ENCODE results near the gene PARN. TPM values are rescaled to one million over a fixed set of nuclear protein-coding genes. Genes with fewer than 3 reads are reported as not detected.
"Not testable (repeated sequence)": the region's sequence is repeated elsewhere in the genome, so short reads cannot be mapped to it uniquely, and the experiment has no call there.

Gene PARN
- total RNA-seq, 1 experiment from 2014 or later, result 26.3 TPM

DNA sequence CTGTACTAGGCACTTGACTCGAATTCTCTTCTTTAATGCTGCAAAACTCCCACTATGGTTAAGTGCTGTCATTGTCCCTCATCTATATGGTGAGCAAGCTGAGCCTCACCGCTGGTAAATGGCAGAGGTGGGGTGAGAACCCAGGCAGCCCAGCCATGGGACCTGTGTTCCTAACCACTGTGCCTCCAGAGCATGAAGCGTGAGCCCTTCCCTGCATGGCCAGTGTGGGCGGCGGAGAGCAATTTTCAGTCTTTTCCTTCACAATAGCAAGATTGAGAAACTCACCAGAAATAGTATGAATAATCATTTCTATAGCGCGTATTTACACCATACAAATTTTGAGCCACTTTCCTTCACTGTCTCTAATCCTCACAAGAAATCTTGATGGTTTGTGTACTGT is 11.9 kb upstream of the PARN start:
- Histone ChIP-seq H3K36me3 (peaks cover 70% of the 10 kb centered on the region), H3K27ac (no peak overlapping the region)

GRCh38 chr16:14641206-14641605 is 11.1 kb upstream of the PARN start:
- H3K9me3 ChIP-seq (replicated peaks), result no peaks in the 10 kb centered on the region
- no peak overlapping the region for H3K27ac ChIP-seq
- no peak overlapping the region for H3K4me3 ChIP-seq
- H3K4me1 ChIP-seq (replicated peaks), result no peaks in the 10 kb centered on the region
- no peak for DNase-seq (ENCODE audit: low read depth in 1 of 2, low spot score in 2 of 2)
- no peaks in the 10 kb centered on the region for H3K27me3 ChIP-seq (replicated peaks)
- H3K36me3 ChIP-seq, result peaks cover 63% of the 10 kb centered on the region

More for the DNA sequence above, 11.9 kb upstream of the PARN start:
- Histone ChIP-seq H3K9me3 (replicated peaks) (no peaks in the 10 kb centered on the region), H3K4me1 (replicated peaks) (no peaks in the 10 kb centered on the region), H3K4me3 (no peak overlapping the region), H3K27me3 (replicated peaks) (no peaks in the 10 kb centered on the region)
- DNase-seq (ENCODE audit: low read depth in 1 of 2, low spot score in 2 of 2), result no peak

DNA sequence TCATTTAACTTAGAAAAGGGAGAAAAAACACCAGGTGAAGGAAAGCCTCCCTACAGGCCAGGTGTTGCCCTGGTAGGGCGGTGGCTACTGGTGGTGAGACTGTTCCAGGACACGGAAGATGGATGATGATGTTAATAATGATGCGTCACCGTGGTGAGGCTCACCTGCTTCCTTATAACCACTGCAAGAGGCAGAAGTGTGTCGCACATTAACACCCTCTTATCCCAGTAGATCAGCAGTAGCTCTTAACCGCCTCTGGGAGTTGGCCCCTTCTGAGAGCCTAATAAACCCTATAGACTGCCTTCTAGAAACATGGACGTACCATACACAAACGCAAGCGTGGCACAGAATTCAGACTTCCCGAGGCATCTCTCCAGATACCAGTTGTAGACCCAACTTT is 10.5 kb upstream of the PARN start:
- Histone ChIP-seq H3K9me3 (replicated peaks) (no peaks in the 10 kb centered on the region), H3K36me3 (peaks cover 56% of the 10 kb centered on the region), H3K4me3 (no peak overlapping the region), H3K27ac (no peak overlapping the region), H3K4me1 (replicated peaks) (no peaks in the 10 kb centered on the region), H3K27me3 (replicated peaks) (no peaks in the 10 kb centered on the region)
- no peak for DNase-seq (ENCODE audit: low read depth in 1 of 2, low spot score in 2 of 2)

- not testable (repeated sequence) for H3K4me1 ChIP-seq (replicated peaks); H3K27me3 ChIP-seq (replicated peaks); H3K27ac ChIP-seq; DNase-seq (ENCODE audit: low read depth in 1 of 2, low spot score in 2 of 2); H3K9me3 ChIP-seq (replicated peaks); H3K4me3 ChIP-seq
- H3K36me3 ChIP-seq, result peaks cover 55% of the 10 kb centered on the region
Observed at GRCh38 chr16:14636951-14637240, 6.8 kb upstream of the PARN start.

GRCh38 chr16:14636179-14636950 is 6.3 kb upstream of the PARN start:
- peaks cover 10% of the 10 kb centered on the region for H3K4me1 ChIP-seq (replicated peaks)
- not testable (repeated sequence) for H3K27me3 ChIP-seq (replicated peaks); H3K9me3 ChIP-seq (replicated peaks); H3K4me3 ChIP-seq; H3K27ac ChIP-seq; DNase-seq (ENCODE audit: low read depth in 1 of 2, low spot score in 2 of 2)
- H3K36me3 ChIP-seq, result peaks cover 55% of the 10 kb centered on the region

DNA sequence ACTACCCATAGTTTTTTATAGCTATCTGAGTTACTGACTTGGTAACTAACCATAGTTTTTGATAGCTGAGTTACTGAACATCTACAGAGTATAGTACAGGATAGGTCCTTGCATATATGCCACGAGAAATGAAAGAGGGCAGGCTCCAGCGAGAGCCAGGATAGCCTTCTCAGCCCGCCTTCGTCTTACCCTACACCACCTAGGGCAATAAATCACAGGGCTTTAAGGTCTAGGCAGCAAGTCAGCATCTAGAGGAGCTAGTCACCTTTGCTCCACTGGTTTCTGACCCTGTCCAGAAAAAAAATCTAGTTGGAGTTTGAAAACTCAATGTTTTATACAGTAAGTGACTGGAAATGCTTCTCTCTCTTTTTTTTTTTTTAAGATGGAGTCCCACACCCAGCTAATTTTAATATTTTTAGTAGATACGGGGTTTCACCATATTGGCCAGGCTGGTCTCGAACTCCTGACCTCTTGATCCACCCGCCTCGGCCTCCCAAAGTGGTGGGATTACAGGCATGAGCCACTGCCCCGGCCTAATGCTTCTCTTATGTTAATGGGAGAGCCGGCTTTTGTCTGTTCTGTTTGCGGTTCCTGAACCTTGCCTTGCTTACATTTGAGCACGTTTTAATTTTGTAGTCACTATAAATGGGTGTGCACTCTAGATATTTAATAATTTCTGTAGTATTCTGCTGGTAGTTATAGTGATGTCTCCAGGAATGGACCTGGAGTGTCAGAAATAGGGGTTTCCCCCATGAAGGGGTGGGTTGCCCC is 5.5 kb upstream of the PARN start:
- peaks cover 11% of the 10 kb centered on the region for H3K4me1 ChIP-seq (replicated peaks)
- no peak for DNase-seq (ENCODE audit: low read depth in 1 of 2, low spot score in 2 of 2)
- H3K27ac ChIP-seq, result no peak overlapping the region
- no peak overlapping the region for H3K4me3 ChIP-seq
- peaks cover 52% of the 10 kb centered on the region for H3K36me3 ChIP-seq
- H3K27me3 ChIP-seq (replicated peaks), result no peaks in the 10 kb centered on the region
- no peaks in the 10 kb centered on the region for H3K9me3 ChIP-seq (replicated peaks)

GRCh38 chr16:14634389-14634725 is 4.3 kb upstream of the PARN start:
- Histone ChIP-seq H3K36me3 (peaks cover 43% of the 10 kb centered on the region), H3K27ac (no peak overlapping the region), H3K9me3 (replicated peaks) (no peaks in the 10 kb centered on the region), H3K4me3 (peak overlapping the region; percentile 91), H3K27me3 (replicated peaks) (no peaks in the 10 kb centered on the region), H3K4me1 (replicated peaks) (peaks cover 15% of the 10 kb centered on the region)
- DNase-seq (ENCODE audit: low read depth in 1 of 2, low spot score in 2 of 2), result no peak

- peak within 1 kb of the TSS; percentile 83 for H3K27ac ChIP-seq
- no peaks in the 10 kb centered on the region for H3K27me3 ChIP-seq (replicated peaks)
- peak; percentile 99 for DNase-seq (ENCODE audit: low read depth in 1 of 2, low spot score in 2 of 2)
- H3K9me3 ChIP-seq (replicated peaks), result no peaks in the 10 kb centered on the region
- H3K4me3 ChIP-seq, result peak within 1 kb of the TSS; percentile 91
- peaks cover 21% of the 10 kb centered on the region for H3K4me1 ChIP-seq (replicated peaks)
- H3K36me3 ChIP-seq, result peaks cover 42% of the 10 kb centered on the region
Observed at GRCh38 chr16:14632693-14633569, 2.9 kb upstream of the PARN start, which contains the start of gene BFAR. Gene BFAR (plus strand): TSS chr16:14632951. CDS start chr16:14644347, 11,396 bp downstream.

DNA sequence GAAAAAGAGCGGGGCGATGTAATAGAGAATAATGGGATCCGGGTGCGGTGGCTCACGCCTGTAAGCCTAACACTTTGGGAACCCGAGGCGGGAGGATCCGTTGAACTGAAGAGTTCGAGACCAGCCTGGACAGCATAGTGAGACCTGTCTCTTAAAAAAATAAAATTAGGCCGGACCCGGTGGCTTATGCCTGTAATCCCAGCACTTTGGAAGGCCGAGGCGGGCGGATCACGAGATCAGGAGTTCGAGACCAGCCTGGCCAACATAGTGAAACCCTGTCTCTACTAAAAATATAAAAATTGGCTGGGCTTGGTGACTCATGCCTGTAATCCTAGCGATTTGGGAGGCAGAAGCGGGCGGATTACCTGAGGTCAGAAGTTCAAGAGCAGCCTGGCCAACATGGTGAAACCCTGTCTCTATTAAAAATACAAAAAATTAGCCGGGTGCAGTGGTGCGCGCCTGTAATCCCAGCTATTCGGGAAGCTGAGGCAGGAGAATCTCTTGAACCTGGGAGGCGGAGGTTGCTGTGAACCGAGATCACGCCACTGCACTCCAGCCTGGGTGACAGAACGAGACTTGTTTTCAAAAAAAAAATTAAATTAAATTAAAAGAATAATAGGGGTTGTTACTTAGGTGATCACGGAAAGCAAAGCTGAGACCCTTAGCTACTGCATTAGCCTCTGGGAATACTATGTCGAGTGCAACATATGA is 715 bp upstream of the PARN start:
- Histone ChIP-seq H3K27ac (peak overlapping the region; percentile 85), H3K36me3 (peaks cover 50% of the 10 kb centered on the region), H3K4me1 (replicated peaks) (peaks cover 21% of the 10 kb centered on the region), H3K4me3 (peak overlapping the region; percentile 75)
- DNase-seq (ENCODE audit: low read depth in 1 of 2, low spot score in 2 of 2); H3K9me3 ChIP-seq (replicated peaks); H3K27me3 ChIP-seq (replicated peaks): not testable (repeated sequence)

GRCh38 chr16:14629612-14629918 is 495 bp downstream of the PARN start:
- DNase-seq (ENCODE audit: low read depth in 1 of 2, low spot score in 2 of 2), result peak in 1 of 2 experiments; percentile 49
- Histone ChIP-seq H3K27ac (peak overlapping the region; percentile 85), H3K4me3 (peak overlapping the region; percentile 75), H3K9me3 (replicated peaks) (no peaks in the 10 kb centered on the region), H3K36me3 (peaks cover 48% of the 10 kb centered on the region), H3K27me3 (replicated peaks) (no peaks in the 10 kb centered on the region), H3K4me1 (replicated peaks) (peaks cover 21% of the 10 kb centered on the region)

DNA sequence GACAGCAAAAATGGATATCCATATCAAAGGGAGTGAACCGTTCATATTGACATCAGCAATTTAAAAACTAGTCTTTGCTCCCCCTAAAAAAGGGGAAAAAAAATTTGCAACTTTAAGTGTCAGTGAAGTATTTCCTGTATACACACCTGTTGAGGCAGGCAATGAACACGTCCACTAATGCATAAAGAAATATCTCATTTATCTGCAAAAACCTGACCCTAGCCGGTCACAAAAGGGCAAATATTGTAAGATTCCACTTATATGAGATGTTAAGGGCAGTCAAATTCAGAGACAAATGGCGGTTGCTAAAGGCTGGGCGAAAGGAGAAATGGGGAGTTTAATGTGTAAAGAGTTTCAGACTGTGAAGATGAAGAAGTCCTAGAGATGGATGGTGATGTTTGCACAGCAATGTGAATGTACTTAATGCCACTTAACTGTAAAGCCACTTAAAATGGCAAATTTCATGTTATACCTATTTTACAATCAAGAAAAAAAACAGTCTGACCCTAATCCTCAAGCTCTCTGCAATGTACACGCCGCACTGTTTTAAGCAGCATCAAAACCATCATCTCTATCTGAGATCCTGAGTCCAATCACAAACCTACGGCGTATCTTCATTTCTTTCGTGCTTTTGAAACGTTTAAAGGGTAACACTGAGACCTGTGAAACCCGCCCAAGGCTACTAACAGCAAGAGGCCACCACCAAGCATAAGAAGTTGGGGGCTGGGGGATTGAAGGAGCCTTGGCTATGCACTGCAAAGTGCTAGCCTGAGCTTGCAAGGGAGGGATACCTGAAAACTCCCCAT is 1.1 kb downstream of the PARN start:
- H3K4me3 ChIP-seq, result peak overlapping the region; percentile 75
- peaks cover 48% of the 10 kb centered on the region for H3K36me3 ChIP-seq
- H3K27me3 ChIP-seq (replicated peaks), result no peaks in the 10 kb centered on the region
- H3K9me3 ChIP-seq (replicated peaks), result no peaks in the 10 kb centered on the region
- H3K4me1 ChIP-seq (replicated peaks), result peaks cover 17% of the 10 kb centered on the region
- H3K27ac ChIP-seq, result peak overlapping the region; percentile 85
- no peak for DNase-seq (ENCODE audit: low read depth in 1 of 2, low spot score in 2 of 2)

- H3K9me3 ChIP-seq (replicated peaks), result no peaks in the 10 kb centered on the region
- H3K4me1 ChIP-seq (replicated peaks), result peaks cover 14% of the 10 kb centered on the region
- no peak overlapping the region for H3K27ac ChIP-seq
- no peak for DNase-seq (ENCODE audit: low read depth in 1 of 2, low spot score in 2 of 2)
- H3K27me3 ChIP-seq (replicated peaks), result no peaks in the 10 kb centered on the region
- no peak overlapping the region for H3K4me3 ChIP-seq
- peaks cover 51% of the 10 kb centered on the region for H3K36me3 ChIP-seq
Observed at GRCh38 chr16:14627078-14627477, 3.0 kb downstream of the PARN start.

DNA sequence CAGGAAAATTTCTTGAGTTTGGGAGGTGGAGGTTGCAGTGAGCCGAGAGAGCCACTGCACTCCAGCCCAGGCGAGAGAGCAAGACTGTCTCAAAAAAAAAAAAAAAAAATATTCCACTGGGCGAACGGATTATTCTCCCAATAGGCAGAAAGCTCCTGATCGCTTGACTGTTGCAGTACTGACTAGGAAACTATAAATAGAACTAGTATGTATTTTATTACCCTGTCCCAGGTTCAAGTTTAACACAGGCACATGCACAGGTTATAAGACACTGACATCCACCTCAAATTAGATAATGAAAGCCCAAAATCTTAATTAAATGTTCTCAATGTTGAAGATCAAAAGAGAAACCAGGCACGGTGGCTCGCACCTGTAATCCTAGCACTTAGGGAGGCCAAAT is 11.5 kb downstream of the PARN start:
- Histone ChIP-seq H3K36me3 (peaks cover 37% of the 10 kb centered on the region), H3K27me3 (replicated peaks) (no peaks in the 10 kb centered on the region), H3K9me3 (replicated peaks) (no peaks in the 10 kb centered on the region)

More for the DNA sequence above, 11.5 kb downstream of the PARN start:
- DNase-seq (ENCODE audit: low read depth in 1 of 2, low spot score in 2 of 2), result no peak
- no peak overlapping the region for H3K27ac ChIP-seq
- H3K4me1 ChIP-seq (replicated peaks), result no peaks in the 10 kb centered on the region
- no peak overlapping the region for H3K4me3 ChIP-seq

Measured in SJSA1 (cell line).